Brain microvascular endothelial cell (primary cell): ENCODE measurements around the gene RAPGEF6.
A peak's percentile ranks its signal among the peaks of the same experiment; 100 is the strongest.

Experiments
- DNase-seq: peaks from one replicate; pipeline ENCODE4 v3.0.0-alpha.2; 2020
- H3K27ac ChIP-seq: fragments of 250-450 bp; sonication (Bioruptor Pico); 2 replicates; pipeline ENCODE4 v1.5.1; 2020; ENCODE audit warnings: mild to moderate bottlenecking, moderate library complexity
- H3K27me3 ChIP-seq: fragments of 250-450 bp; sonication (Bioruptor Pico); replicated peaks from 2 replicates; pipeline ENCODE4 v1.5.1; 2020; ENCODE audit warnings: mild to moderate bottlenecking
- H3K36me3 ChIP-seq: fragments of 250-450 bp; sonication (Bioruptor Pico); replicated peaks from 2 replicates; pipeline ENCODE4 v1.5.1; 2020; ENCODE audit warnings: mild to moderate bottlenecking
- H3K4me3 ChIP-seq: 2 replicates; pipeline ENCODE4 v1.5.1; 2011; ENCODE audit warnings: low read depth, mild to moderate bottlenecking, control low read depth, low read length, moderate library complexity
- in situ Hi-C: cut with HindIII; loops from 2 replicates; pipeline ENCODE4 v1.10.0; 2017; ENCODE audit warnings: low sequenced_read_pairs, low pct_ligation_motif_present
- TF ChIP-seq, protein P1 (sequence below): IDR thresholded peaks from 2 replicates; pipeline ENCODE4 v1.5.1; 2011; ENCODE audit warnings: low read depth, mild to moderate bottlenecking, moderate library complexity, low read length, control low read depth, inconsistent platforms; ENCODE audit errors: missing control alignments

RAPGEF6 gene

DNA sequence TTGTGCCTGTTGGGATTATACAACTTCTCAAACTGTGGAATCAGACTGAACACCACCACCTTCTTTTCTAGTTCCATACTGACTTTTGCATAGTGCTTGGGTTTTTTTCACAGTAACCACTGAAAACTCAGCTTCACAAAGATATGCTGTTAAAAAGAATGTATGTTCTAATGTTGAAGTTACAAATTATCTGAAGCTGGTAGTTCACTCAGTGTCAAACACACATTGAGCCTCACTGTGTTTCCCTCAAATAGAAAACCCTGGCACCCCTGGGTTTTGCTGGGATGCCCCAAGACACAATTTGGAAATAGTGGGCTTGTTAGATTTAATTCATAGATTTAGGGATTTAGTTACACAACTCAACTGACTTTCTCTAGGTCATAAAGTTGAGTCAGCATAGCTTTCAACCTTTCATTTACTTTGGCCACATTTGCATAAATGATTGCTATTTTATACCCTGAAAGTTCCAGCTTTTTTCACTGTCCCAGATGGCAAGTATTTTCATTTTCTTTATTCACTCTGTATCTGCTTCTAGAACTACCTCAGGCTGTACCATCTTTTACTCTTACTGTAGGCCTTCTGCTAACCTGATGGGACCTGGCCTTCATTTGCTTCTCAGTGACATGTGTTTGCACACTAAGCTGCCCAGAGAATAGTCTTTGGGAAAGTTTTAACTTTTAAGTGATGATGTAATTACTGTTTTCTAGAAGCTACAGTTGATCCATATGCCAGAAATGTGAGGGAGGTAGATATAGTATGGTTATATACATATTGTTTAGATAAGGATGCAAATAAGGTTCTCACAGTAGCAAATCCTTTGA, 256.1 kb downstream of the RAPGEF6 start:
- TF ChIP-seq, protein P1, sequence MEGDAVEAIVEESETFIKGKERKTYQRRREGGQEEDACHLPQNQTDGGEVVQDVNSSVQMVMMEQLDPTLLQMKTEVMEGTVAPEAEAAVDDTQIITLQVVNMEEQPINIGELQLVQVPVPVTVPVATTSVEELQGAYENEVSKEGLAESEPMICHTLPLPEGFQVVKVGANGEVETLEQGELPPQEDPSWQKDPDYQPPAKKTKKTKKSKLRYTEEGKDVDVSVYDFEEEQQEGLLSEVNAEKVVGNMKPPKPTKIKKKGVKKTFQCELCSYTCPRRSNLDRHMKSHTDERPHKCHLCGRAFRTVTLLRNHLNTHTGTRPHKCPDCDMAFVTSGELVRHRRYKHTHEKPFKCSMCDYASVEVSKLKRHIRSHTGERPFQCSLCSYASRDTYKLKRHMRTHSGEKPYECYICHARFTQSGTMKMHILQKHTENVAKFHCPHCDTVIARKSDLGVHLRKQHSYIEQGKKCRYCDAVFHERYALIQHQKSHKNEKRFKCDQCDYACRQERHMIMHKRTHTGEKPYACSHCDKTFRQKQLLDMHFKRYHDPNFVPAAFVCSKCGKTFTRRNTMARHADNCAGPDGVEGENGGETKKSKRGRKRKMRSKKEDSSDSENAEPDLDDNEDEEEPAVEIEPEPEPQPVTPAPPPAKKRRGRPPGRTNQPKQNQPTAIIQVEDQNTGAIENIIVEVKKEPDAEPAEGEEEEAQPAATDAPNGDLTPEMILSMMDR = no peak
- H3K36me3 ChIP-seq = no peaks in the 10 kb centered on the region
- in situ Hi-C loops = no loop called here
- no peak overlapping the region for H3K4me3 ChIP-seq
- H3K27me3 ChIP-seq = no peaks in the 10 kb centered on the region
- H3K27ac ChIP-seq = peak overlapping the region; percentile 76
- no peak for DNase-seq

DNA sequence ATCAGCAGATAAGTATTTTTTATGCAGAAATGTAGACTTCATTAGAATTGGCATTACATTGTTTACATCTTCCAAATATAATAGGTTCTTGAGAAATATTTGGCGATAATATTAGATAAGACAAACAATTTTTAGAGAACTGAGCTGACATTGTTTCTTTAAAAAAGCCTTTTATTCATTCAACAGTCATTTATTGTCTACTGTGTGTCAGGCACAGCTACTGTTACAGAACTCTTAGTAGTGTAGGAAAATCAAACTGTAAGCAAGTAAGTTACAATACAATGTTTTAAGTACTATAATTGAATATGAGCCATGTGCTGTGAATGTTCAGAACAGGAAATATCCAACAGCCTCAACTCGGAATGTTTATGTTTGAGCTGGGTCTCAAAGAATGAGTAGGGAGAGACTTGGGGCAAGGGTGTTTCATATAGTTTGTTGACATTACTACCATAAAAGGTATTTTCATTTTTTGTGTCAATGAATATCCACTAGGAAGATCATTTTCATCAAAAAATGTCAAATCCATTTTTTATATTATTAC, 257.2 kb downstream of the RAPGEF6 start:
- TF ChIP-seq, protein P1 = no peak
- in situ Hi-C loops = no loop called here
- no peak overlapping the region for H3K4me3 ChIP-seq
- no peaks in the 10 kb centered on the region for H3K27me3 ChIP-seq
- DNase-seq = peak; percentile 42
- peak overlapping the region; percentile 76 for H3K27ac ChIP-seq
- no peaks in the 10 kb centered on the region for H3K36me3 ChIP-seq

GRCh38 chr5:131377346-131377745, 257.7 kb downstream of the RAPGEF6 start:
- no peak overlapping the region for H3K4me3 ChIP-seq
- H3K36me3 ChIP-seq = no peaks in the 10 kb centered on the region
- no peak for DNase-seq
- H3K27ac ChIP-seq = peak overlapping the region; percentile 76
- in situ Hi-C loops = no loop called here
- no peaks in the 10 kb centered on the region for H3K27me3 ChIP-seq
- TF ChIP-seq, protein P1 = no peak

DNA sequence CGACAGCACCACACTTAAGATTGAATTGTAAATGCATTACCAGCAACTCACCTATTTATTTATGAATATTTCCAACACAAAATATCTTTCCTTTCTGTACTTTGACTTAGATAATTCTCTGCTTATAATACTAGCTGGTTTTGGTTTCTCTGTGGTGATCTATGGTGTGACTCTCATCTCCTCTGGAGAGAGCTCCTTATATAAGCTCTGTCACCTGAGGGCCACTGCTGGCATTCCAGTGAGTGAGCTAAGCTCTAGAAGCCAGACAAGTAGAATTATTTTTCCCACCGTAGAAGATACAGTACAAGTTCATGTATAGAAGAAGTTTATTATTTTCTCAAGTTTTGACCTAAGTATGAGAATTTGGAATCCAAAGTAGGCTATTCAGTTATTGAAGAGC, 259.7 kb downstream of the RAPGEF6 start:
- no peak overlapping the region for H3K27ac ChIP-seq
- no peaks in the 10 kb centered on the region for H3K27me3 ChIP-seq
- in situ Hi-C loops = no loop called here
- TF ChIP-seq, protein P1 = no peak
- no peak for DNase-seq
- no peaks in the 10 kb centered on the region for H3K36me3 ChIP-seq
- no peak overlapping the region for H3K4me3 ChIP-seq
